ENCODE data around the gene SERPINB4. TPM values are rescaled to one million over a fixed set of nuclear protein-coding genes. Genes with fewer than 3 reads are reported as not detected.

SERPINB4 gene
- total and polyA plus RNA-seq, 3 donors from 2014 or later = 0.24 to 0.90 TPM; not detected in 1

DNA sequence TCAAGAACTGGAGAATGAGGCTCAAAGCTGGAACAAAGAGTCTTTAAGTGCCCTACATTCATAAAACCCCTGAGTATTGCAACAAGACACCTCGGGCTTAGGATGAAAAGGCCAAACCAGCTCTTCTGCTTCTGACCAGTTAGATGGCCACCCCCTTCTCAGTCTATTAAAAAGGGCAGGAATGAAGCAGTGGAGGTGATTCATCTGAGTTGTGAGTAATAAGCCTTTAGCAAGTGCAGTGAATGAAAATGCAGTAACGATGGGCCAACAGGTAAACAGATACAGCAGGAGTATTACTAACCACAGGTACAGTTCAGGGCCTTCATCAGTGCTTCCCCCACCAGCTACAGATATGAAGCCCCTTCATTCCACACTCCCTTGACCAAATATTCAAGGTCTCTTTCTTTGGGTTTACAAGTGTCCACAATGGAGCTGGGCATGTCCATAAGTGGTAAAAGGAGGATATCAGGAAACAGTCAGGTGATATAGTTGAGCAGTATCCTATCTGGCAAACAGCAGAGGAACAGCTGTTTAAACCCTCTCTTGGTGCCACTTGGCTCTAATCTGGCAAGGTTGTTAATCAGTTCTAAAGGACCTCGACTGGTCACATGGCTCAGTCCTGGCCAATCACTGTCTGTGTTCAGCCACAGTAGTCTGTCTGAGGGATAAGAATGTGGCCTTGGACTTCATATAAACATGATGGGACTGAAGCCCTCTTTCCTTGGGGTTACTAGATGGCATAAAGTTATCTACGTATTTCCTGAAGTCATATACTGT lies 39.1 kb downstream of the SERPINB4 start:
- H3K27ac ChIP-seq = no peak overlapping the region
- H3K9me3 ChIP-seq = no peaks in the 10 kb centered on the region
- TF ChIP-seq POLR2A (IDR thresholded peaks at IDR 0.05) (no peak), CTCF (IDR thresholded peaks at IDR 0.05) (no peak)
- no peaks in the 10 kb centered on the region for H3K4me1 ChIP-seq
- 71 to 86% methylated on average over 4 of the region's 4 CpGs for WGBS, 2 donors
- H3K4me3 ChIP-seq = no peak overlapping the region
- no peaks in the 10 kb centered on the region for H3K36me3 ChIP-seq (ENCODE audit: low read depth, missing control alignments)
- H3K27me3 ChIP-seq = no peaks in the 10 kb centered on the region
- no peak for DNase-seq
- intact Hi-C loops (cut with DNase I; ENCODE audit: low total_unique reads) = no loop called here

DNA sequence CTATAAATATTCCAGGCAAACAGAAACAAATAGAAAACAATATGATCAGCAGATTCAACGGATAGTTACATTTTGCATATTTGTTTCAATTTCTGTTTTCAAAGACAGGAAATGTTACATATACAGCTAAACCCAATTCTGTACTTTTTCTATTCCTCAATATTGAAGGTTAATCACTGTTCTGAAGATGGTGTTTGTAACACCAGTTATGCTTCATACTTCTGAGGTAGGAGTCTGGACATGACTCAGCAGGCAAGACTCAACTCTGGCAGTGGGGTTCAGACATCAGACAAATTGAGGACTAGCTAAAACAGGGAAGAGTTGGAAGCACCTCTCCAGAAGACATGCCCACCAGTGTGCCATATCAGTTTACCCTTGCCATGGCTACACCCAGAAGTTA lies 40.3 kb downstream of the SERPINB4 start:
- H3K27ac ChIP-seq = no peak overlapping the region
- 24 to 35% methylated on average over 1 of the region's 1 CpG for WGBS, 2 donors
- no peaks in the 10 kb centered on the region for H3K4me1 ChIP-seq
- no peaks in the 10 kb centered on the region for H3K9me3 ChIP-seq
- no peaks in the 10 kb centered on the region for H3K27me3 ChIP-seq
- intact Hi-C loops (cut with DNase I; ENCODE audit: low total_unique reads) = no loop called here
- no peak for TF ChIP-seq POLR2A (IDR thresholded peaks at IDR 0.05)
- TF ChIP-seq CTCF (IDR thresholded peaks at IDR 0.05) = no peak
- no peak overlapping the region for H3K4me3 ChIP-seq
- H3K36me3 ChIP-seq (ENCODE audit: low read depth, missing control alignments) = no peaks in the 10 kb centered on the region
- DNase-seq = no peak

GRCh38 chr18:63603355-63603754 lies 40.7 kb downstream of the SERPINB4 start:
- Histone ChIP-seq H3K4me1 (no peaks in the 10 kb centered on the region), H3K27ac (no peak overlapping the region), H3K4me3 (no peak overlapping the region), H3K36me3 (ENCODE audit: low read depth, missing control alignments) (no peaks in the 10 kb centered on the region), H3K27me3 (no peaks in the 10 kb centered on the region), H3K9me3 (no peaks in the 10 kb centered on the region)
- intact Hi-C loops (cut with DNase I; ENCODE audit: low total_unique reads) = no loop called here
- WGBS, 2 donors = 81 to 83% methylated on average over 1 of the region's 1 CpG
- TF ChIP-seq CTCF (IDR thresholded peaks at IDR 0.05) (no peak), POLR2A (IDR thresholded peaks at IDR 0.05) (no peak)
- no peak for DNase-seq

- H3K9me3 ChIP-seq = no peaks in the 10 kb centered on the region
- H3K4me1 ChIP-seq = no peaks in the 10 kb centered on the region
- 61 to 72% methylated on average over 14 of the region's 14 CpGs for whole genome bisulfite sequencing, 2 donors
- H3K27me3 ChIP-seq = no peaks in the 10 kb centered on the region
- intact Hi-C loops (cut with DNase I; ENCODE audit: low total_unique reads) = no loop called here
- no peaks in the 10 kb centered on the region for H3K36me3 ChIP-seq (ENCODE audit: low read depth, missing control alignments)
- H3K27ac ChIP-seq = no peak overlapping the region
- no peak for TF ChIP-seq POLR2A (IDR thresholded peaks at IDR 0.05)
- TF ChIP-seq CTCF (IDR thresholded peaks at IDR 0.05) = no peak
- no peak overlapping the region for H3K4me3 ChIP-seq
- DNase-seq = no peak
Measured at GRCh38 chr18:63596964-63597363, 47.1 kb downstream of the SERPINB4 start.

GRCh38 chr18:63592471-63592870 lies 51.6 kb downstream of the SERPINB4 start:
- TF ChIP-seq CTCF (IDR thresholded peaks at IDR 0.05) = no peak
- TF ChIP-seq POLR2A (IDR thresholded peaks at IDR 0.05) = no peak
- Histone ChIP-seq H3K27ac (no peak overlapping the region), H3K36me3 (ENCODE audit: low read depth, missing control alignments) (no peaks in the 10 kb centered on the region), H3K4me1 (no peaks in the 10 kb centered on the region), H3K4me3 (no peak overlapping the region), H3K27me3 (no peaks in the 10 kb centered on the region), H3K9me3 (no peaks in the 10 kb centered on the region)
- WGBS, 2 donors = 42 to 55% methylated on average over 1 of the region's 1 CpG
- DNase-seq = no peak
- intact Hi-C loops (cut with DNase I; ENCODE audit: low total_unique reads) = no loop called here
